Subcutaneous adipose tissue (tissue), 4 donors: ENCODE measurements around the gene UBXN6. TPM values are rescaled to one million over a fixed set of nuclear protein-coding genes. Genes with fewer than 3 reads are reported as not detected.

Experiments used
- total RNA-seq, 4 donors: library from RNA; depleted of rRNA; stranded (reverse); fragments of >200 nt; gene quantifications; one replicate each; pipeline ENCODE4 v1.1.0, GENCODE V29; 2016
- TF ChIP-seq, protein P1 (sequence below): fragments of 450-650 bp; IDR thresholded peaks from one replicate; pipeline ENCODE4 v1.5.1; 2016; ENCODE audit warnings: low read depth, mild to moderate bottlenecking, control low read depth, antibody characterized with exemption, moderate library complexity

The UBXN6 gene
- total RNA-seq, 4 donors from 2014 or later: 85.0 to 149 (median 102) TPM

DNA sequence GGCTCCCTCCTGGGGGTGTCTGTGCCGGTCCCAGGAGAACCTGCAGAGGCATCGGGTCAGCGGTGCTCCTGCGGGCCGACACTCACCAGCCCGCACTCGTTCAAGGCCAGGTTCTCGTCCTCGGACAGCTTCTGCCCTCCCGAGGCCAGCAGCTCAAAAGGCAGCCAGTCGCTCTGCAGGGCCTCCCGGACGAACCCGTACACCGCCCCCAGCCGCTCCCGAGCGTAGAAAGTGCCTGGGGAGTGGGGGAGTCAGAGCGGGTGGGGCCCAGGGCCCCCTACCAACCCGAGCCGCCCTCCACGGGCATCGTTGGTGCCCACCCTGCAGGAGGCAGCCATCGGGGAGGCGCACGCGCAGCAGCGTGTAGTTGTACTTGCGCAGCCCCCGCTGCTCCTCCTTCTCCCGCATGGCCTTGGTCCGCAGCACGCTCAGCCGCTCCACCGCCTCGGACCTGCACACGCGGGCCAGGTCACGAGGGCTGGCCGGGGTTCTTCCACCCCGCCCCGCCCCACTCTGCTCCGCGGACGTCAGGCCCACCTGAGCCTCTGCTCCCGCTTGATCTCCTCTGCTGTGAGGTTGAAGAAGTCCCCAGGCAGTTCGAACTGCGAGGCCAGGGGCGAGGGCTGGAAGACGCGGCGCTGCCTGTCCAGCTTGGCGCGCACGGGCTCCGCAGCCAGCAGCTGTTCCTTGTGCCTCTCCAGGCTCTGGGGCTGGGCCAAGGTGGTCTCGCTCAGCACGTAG, 11.5 kb downstream of the UBXN6 start:
- TF ChIP-seq, protein P1, sequence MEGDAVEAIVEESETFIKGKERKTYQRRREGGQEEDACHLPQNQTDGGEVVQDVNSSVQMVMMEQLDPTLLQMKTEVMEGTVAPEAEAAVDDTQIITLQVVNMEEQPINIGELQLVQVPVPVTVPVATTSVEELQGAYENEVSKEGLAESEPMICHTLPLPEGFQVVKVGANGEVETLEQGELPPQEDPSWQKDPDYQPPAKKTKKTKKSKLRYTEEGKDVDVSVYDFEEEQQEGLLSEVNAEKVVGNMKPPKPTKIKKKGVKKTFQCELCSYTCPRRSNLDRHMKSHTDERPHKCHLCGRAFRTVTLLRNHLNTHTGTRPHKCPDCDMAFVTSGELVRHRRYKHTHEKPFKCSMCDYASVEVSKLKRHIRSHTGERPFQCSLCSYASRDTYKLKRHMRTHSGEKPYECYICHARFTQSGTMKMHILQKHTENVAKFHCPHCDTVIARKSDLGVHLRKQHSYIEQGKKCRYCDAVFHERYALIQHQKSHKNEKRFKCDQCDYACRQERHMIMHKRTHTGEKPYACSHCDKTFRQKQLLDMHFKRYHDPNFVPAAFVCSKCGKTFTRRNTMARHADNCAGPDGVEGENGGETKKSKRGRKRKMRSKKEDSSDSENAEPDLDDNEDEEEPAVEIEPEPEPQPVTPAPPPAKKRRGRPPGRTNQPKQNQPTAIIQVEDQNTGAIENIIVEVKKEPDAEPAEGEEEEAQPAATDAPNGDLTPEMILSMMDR: no peak

GRCh38 chr19:4444765-4445741, 12.5 kb downstream of the UBXN6 start:
- TF ChIP-seq, protein P1: no peak

DNA sequence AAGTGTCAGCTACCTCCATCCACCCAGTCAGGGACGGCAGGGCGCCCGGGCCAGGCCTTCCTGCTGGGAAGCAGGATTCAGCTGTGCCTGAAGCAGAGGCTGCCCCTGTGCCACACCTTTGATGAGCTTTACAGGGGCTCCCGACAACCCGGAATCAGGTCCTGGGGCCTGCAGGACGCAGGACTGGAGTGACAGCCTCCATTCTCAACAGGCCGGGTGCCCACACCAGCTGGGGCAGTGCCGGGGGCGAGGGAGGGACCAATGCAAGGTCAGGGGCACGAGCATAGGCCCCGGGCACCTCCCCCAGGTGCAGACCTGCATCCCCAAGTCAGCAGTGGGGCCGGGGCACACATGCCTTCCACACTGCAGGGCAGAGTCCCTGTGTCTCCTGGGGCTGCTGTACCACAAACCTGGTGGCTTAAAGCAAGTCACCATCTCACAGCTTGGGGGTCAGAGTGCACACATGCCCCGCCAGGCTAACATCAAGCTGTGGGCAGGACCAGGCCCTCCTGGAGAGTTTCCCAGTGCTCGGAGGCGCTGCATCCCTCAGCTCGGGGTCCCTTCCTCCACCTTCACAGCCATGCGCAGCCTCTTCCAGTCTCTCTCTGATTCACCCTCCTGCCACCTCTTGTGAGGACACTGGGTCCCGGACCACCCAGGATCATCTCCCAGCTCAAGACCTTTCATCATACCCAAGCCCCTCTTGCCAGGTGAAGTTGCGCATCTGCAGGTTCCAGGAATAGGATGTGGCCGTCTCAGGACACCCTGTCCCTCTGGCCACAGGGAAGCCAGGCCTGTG, 13.4 kb downstream of the UBXN6 start:
- TF ChIP-seq, protein P1: no peak

- TF ChIP-seq, protein P1: no peak
Observed at GRCh38 chr19:4443188-4443587, 14.4 kb downstream of the UBXN6 start.

DNA sequence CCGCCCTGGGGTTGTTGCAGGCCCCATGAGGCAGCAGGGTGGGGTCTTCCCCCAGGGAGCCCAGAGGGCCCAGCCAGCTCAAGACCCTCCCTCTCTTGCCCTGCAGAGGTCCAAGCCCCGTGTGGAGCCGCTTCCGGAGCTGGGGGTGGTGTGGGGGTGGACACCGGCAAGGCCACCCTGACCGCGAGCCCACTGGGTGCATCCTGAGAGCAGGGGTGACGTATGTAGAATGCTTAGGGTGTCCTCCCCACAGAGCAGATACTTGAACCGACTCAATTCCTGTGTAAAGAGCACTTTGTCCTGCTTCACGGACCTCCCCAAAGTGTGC, 14.8 kb downstream of the UBXN6 start:
- TF ChIP-seq, protein P1: no peak

GRCh38 chr19:4441994-4442818, 15.4 kb downstream of the UBXN6 start:
- TF ChIP-seq, protein P1: no peak
